Suprapubic skin (tissue), 4 donors: ENCODE results near the gene WNK4.

Experiments
- POLR2A ChIP-seq, 2 donors: fragments of 450-650 bp; IDR thresholded peaks; one replicate each; pipeline ENCODE4 v1.6.1; 2017; ENCODE audit warnings: antibody characterized with exemption in 2 of 2, mild to moderate bottlenecking in 2 of 2, moderate library complexity in 2 of 2
- POLR2AphosphoS5 ChIP-seq, 3 donors: sonication (generic); formaldehyde crosslinking; IDR thresholded peaks; one replicate each; pipeline ENCODE4 v1.6.1; 2017; ENCODE audit warnings: antibody characterized with exemption in 3 of 3
- TF ChIP-seq, protein P1 (sequence below), 2 donors: fragments of 200-600 bp in 1 of 2; fragments of 450-650 bp in 1 of 2; sonication (generic) in 1 of 2; IDR thresholded peaks; one replicate each; pipeline ENCODE4 v1.5.1; 2016 to 2019; ENCODE audit warnings: antibody characterized with exemption in 2 of 2, mild to moderate bottlenecking in 1 of 2, moderate library complexity in 1 of 2

GRCh38 chr17:42803074-42803883, 22.9 kb downstream of the WNK4 start:
- TF ChIP-seq, protein P1, sequence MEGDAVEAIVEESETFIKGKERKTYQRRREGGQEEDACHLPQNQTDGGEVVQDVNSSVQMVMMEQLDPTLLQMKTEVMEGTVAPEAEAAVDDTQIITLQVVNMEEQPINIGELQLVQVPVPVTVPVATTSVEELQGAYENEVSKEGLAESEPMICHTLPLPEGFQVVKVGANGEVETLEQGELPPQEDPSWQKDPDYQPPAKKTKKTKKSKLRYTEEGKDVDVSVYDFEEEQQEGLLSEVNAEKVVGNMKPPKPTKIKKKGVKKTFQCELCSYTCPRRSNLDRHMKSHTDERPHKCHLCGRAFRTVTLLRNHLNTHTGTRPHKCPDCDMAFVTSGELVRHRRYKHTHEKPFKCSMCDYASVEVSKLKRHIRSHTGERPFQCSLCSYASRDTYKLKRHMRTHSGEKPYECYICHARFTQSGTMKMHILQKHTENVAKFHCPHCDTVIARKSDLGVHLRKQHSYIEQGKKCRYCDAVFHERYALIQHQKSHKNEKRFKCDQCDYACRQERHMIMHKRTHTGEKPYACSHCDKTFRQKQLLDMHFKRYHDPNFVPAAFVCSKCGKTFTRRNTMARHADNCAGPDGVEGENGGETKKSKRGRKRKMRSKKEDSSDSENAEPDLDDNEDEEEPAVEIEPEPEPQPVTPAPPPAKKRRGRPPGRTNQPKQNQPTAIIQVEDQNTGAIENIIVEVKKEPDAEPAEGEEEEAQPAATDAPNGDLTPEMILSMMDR (IDR thresholded peaks at IDR 0.05): no peak
- TF ChIP-seq POLR2AphosphoS5 (IDR thresholded peaks at IDR 0.05) (no peak), POLR2A (IDR thresholded peaks at IDR 0.05) (no peak)
